ENCODE measurements around the gene MRPL22.

The MRPL22 gene

GRCh38 chr5:154940772-154941620 lies at the start of gene MRPL22:
TSS of gene MRPL22 (plus strand) at chr5:154941073. CDS start at chr5:154941111, 38 bp downstream.
- no peak for TF ChIP-seq CTCF (conservative IDR thresholded peaks at IDR 0.05)
- peak within 1 kb of the TSS; percentile 80 for H3K27ac ChIP-seq

GRCh38 chr5:154892369-154892771 lies 48.5 kb upstream of the MRPL22 start:
- H3K27ac ChIP-seq, result no peak overlapping the region
- no peak for TF ChIP-seq CTCF (conservative IDR thresholded peaks at IDR 0.05)

- TF ChIP-seq CTCF (conservative IDR thresholded peaks at IDR 0.05), result no peak
- no peak overlapping the region for H3K27ac ChIP-seq
Observed at GRCh38 chr5:154893381-154893780, 47.5 kb upstream of the MRPL22 start.

GRCh38 chr5:154895606-154896561 lies 45.0 kb upstream of the MRPL22 start:
- H3K27ac ChIP-seq, result no peak overlapping the region
- TF ChIP-seq CTCF (conservative IDR thresholded peaks at IDR 0.05), result no peak

- H3K27ac ChIP-seq, result no peak overlapping the region
- no peak for TF ChIP-seq CTCF (conservative IDR thresholded peaks at IDR 0.05)
Observed at GRCh38 chr5:154896562-154897165, 44.2 kb upstream of the MRPL22 start.

- no peak for TF ChIP-seq CTCF (conservative IDR thresholded peaks at IDR 0.05)
- no peak overlapping the region for H3K27ac ChIP-seq
Observed at GRCh38 chr5:154898210-154898609, 42.7 kb upstream of the MRPL22 start.

Data from VCaP (cell line).